Activated T-cell treated with anti-CD3 and anti-CD28 coated beads, Interleukin-2, amount 50 U/mL, for 48 hours (primary cell): ENCODE measurements around the gene CSTB.

Source experiments
- DNase-seq, 2 experiments: peaks; one replicate each; pipeline ENCODE4 v3.0.0-alpha.2; 2020

CSTB gene

GRCh38 chr21:43767498-43767983, 8.6 kb downstream of the CSTB start:
- no peak for DNase-seq

- no peak for DNase-seq
Observed at GRCh38 chr21:43766734-43767497, 9.2 kb downstream of the CSTB start.

GRCh38 chr21:43764576-43765495, 11.3 kb downstream of the CSTB start:
- no peak for DNase-seq

GRCh38 chr21:43763901-43764523, 12.1 kb downstream of the CSTB start:
- DNase-seq, result no peak

GRCh38 chr21:43762303-43763128, 13.6 kb downstream of the CSTB start:
- no peak for DNase-seq

GRCh38 chr21:43761886-43762285, 14.2 kb downstream of the CSTB start:
- no peak for DNase-seq

- DNase-seq, result no peak
Observed at GRCh38 chr21:43760391-43760958, 15.6 kb downstream of the CSTB start.

GRCh38 chr21:43759651-43760050, 16.5 kb downstream of the CSTB start:
- DNase-seq, result no peak

GRCh38 chr21:43758811-43759210, 17.3 kb downstream of the CSTB start:
- DNase-seq, result no peak

GRCh38 chr21:43758111-43758641, 17.9 kb downstream of the CSTB start:
- DNase-seq, result no peak

GRCh38 chr21:43757601-43758000, 18.5 kb downstream of the CSTB start:
- DNase-seq, result no peak

- DNase-seq, result no peak
Observed at GRCh38 chr21:43755820-43756594, 20.1 kb downstream of the CSTB start.

GRCh38 chr21:43754948-43755781, 20.9 kb downstream of the CSTB start:
- no peak for DNase-seq

GRCh38 chr21:43753439-43753799, 22.7 kb downstream of the CSTB start:
- DNase-seq, result no peak

- DNase-seq, result no peak
Observed at GRCh38 chr21:43752758-43753438, 23.2 kb downstream of the CSTB start.

- no peak for DNase-seq
Observed at GRCh38 chr21:43751955-43752591, 24.0 kb downstream of the CSTB start.

- DNase-seq, result no peak
Observed at GRCh38 chr21:43750339-43751033, 25.6 kb downstream of the CSTB start.

GRCh38 chr21:43749651-43750262, 26.4 kb downstream of the CSTB start:
- DNase-seq, result no peak
